GM19395 (cell line): Measurements from ENCODE around the gene FMNL3.
"Not testable (repeated sequence)": the region's sequence is repeated elsewhere in the genome, so short reads cannot be mapped to it uniquely, and the experiment has no call there.

Experiments used
- ATAC-seq: cut with Tn5 transposase; IDR thresholded peaks from one replicate; pipeline ENCODE4 v1.9.1; 2021; ENCODE audit warnings: mild to moderate bottlenecking, moderate library complexity; ENCODE audit not compliant: unreplicated experiment

Gene FMNL3

DNA sequence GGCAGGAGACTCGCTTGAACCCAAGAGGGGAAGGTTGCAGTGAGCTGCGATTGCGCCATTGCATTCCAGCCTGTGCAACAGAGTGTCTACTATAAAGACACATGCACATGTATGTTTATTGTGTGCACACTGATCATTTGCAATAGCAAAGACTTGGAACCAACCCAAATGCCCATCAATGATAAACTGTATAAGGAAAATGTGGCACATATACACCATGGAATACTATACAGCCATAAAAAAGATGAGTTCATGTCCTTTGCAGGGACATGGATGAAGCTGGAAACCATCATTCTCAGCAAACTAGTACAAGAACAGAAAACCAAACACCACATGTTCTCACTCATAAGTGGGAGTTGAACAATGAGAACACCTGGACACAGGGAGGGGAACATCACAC lies 6.7 kb upstream of the FMNL3 start:
- not testable (repeated sequence) for ATAC-seq

DNA sequence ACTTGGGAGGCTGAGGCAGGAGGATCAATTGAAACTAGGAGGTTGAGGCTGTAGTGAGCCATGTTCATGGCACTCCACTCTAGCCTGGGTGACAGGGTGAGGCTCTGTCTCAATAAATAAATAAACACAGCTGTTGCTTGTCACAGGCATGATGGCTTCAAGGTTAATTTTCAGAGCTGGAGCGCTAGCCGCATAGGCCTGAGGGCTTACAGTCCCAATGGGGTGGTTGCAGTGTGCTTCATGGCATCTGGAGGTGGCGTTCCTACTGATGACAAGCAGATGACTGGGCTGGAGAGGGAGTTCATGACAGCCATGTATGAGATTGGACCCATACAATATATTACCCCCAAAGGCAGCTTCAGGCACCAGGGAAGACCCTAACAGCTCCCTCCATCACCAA lies 1.6 kb upstream of the FMNL3 start:
- no peak for ATAC-seq

DNA sequence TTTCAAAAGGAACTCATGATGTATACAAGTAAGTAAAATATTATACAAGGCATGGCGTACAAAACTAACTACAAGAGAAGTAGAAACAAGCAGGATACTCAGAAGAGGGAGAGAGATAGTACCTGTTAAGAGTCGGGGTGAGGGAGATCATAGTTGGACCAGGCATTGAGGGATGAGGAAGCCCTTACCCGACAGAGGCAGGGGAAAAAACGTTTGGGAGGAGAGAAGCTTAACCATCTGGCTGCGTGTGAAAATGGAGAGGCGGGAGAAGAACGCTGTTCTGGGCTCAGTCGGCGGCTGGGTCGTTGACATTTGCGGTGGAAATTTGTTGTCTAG lies 575 bp upstream of the FMNL3 start:
- no peak for ATAC-seq

- peak; percentile 31 for ATAC-seq
Observed at GRCh38 chr12:49706351-49707127, 666 bp downstream of the FMNL3 start.

GRCh38 chr12:49705479-49706134 lies 1.6 kb downstream of the FMNL3 start:
- ATAC-seq: no peak

DNA sequence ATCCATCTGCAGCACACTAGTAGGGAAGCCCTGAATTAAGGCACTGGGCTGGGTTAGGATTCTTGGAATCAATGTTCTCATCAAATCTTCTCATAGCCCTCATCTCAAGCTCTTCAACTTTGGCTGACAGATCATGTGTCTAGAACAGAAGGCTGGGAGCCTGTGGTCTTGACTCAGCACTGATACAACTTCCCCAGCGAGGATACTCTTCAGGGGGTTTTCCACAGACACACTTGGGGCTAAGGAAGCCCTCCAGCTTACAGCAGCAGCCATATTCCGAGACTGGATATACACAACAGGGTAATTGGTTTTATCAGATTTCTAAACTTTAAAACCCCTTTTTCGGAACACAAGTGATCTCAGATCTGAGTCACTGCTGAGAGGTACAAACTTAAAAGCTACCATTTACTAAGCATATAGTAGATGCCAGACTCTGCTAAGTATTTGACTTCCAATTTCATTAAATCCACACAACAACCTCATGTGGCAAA lies 3.5 kb downstream of the FMNL3 start:
- ATAC-seq: no peak

DNA sequence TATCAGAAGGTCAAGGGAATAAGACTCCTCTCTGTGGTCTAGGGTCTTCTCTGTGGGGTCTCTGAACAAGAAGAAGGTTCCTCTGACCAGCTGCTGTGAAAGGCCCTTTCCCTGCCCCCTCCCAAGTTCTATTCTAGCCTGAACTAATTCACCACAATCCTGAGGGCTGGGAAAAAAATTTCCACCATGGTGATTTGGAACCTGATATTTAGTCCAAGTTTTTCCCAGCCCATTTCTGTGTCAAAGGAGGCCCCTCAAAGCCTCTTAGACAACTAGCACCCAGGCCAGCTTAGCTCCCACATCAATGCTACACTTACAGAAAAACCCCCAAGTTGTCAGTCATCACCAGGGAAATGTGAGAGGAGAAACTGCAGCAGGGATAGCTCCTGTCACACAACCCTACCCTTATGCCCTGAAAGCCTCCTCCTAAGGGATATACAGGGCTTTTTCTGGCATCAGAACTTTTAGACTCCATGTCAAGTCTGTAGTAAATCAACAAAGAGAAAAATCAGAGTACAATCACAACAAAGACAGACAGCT lies 4.5 kb downstream of the FMNL3 start:
- no peak for ATAC-seq

DNA sequence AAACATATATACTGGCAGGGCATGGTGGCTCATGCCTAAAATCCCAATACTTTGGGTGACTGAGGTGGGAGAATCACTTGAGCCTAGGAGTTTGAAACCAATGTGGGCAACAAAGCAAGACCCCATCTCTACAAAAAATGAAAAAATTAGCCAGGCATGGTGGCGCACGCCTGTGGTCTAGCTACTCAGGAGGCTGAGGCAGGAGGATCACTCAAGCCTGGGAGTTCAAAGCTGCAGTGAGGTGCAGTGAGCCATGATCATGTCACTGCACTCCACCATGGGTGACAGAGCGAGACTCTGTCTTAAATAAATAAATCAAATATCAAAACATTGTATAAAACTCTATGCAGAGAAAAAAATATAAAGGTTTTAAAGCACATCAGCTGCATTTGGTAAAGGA lies 5.2 kb downstream of the FMNL3 start:
- no peak for ATAC-seq

DNA sequence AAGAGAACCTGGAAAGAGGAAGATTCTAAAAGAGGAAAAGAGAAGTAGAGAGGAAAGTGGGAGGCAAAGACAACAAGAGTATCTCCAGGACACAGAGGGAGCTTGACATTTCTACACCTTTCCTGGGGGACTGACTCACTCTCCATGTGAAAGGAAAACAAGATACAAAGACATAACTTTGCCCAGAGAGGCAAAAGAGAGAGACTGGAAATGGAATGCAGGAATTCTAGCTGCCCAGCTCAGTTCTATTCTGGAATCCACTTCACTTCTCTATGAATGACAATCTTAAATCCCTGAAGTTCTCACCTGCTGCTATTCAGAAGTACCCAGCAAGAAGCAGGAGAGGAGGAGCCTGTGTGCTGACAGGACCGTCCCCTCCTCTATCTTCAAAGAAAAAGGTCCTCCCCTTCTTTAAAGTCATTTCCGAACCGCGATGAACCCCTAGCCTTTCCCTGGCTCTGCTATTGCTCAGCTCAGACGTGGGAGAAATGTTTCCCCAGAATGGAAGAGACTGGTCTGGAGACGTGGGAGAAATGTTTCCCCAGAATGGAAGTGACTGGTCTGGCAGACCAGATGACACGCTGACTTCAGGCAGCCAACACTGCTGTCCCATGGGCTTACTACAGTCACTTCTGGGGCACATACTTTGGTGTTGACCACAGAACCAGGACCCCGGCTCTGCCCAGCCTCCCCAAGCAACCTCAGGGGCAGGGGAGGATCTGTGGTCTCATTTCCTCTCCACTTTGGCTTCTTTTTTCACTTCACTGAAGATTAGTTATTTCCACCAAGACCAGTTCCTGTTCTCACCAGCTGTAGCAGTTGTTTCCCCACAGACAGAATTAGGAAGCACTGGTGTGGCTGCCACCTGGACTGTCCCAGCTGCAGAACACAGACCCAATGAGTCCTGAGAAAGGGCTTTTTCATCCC lies 8.3 kb downstream of the FMNL3 start:
- ATAC-seq: peak; percentile 77

DNA sequence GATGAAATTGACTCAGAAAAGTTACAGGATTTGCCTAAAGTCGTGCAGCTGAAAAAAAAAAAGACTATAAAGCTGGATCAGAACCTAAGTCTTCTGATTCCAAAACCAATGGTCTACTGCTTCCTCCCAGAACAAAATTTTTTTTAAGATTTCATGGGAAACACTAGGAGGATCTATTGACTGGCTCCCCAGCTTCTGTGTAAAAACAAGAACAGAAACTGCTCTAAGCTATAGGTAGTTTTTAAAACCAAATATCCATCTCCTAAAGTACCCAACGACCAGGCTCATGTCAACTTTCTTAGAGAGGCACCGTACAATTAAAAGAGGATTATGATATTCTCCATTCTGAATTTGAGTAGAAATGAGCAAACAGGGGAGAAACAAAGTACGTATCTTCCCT lies 9.4 kb downstream of the FMNL3 start:
- no peak for ATAC-seq

DNA sequence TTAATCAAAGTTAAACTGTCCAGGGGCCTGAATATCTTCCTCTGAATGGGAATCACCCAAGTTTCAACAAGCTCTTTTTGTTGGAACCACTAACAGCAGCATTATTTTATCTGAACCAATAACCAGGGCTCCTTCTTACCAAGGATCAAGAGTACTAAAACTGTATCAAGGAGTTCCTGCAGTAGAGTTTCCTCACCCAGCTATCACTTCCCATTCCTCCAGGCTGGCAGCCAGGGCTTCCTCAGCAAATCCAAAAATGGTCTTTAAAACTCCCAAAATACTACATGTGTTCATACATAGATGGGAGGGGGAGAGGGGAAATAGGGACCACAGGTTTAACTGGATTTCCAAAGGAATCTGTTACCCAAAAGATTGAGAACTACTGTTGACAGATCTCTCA lies 10.5 kb downstream of the FMNL3 start:
- no peak for ATAC-seq

DNA sequence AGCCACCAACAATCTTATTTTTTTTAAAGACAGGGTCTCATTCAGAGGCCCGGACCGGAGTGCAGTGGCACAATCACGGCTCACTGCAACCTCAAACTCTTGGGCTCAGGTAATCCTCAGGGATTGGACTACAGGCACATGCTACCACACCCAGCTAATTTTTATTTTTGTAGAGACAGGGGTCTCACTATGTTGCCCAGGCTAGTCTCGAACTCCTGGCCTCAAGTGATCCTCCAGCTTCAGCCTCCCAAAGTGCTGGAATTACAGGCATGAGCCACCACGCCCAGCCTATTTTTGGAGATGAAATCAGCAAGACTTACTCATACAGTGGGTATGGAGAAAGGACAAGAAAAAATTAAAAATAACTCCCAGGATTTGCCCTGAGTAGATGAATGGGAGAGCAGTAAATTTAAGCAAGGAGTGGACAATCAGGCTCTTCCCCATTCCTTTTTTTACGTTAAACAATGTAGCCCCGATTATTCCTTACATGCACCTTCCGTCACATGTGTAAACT lies 13.2 kb downstream of the FMNL3 start:
- ATAC-seq: no peak

DNA sequence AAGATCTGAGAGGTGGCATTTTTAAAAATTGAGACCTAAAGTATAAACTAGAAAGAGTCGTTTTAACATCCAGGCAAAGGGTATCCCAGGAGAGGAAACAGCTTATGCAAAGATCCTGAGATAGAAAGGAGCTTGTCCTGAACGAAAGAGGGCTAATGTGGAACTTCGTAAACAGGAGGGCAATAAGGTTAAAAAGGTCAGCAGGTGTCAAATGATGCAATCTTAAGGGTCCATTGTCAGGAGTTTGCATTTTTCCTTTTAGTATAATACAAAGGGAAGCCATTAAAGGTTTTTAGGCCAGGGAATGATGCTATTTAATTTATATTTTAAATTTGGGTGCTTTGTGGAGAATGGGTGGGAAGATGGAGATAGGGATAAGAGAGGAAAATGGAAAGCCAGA lies 14.4 kb downstream of the FMNL3 start:
- ATAC-seq: no peak

DNA sequence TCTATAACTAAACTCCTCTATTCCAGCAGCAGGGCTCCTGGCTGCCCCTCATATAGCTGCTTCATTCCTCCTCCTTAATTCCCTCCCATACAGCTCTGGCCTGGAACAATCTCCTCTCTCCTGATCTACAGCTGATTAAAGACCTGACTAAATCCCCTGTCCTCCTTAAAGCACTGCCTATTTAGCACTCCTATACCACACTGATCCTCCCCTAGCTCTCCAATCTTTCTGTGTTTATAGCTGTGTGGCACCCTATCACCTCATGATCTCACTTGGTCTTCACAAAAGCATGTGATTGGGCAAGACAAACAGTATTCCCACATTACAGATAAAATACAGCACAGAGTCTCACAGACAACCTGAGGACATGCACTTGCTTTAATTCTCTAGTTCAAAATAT lies 17.4 kb downstream of the FMNL3 start:
- ATAC-seq: no peak

DNA sequence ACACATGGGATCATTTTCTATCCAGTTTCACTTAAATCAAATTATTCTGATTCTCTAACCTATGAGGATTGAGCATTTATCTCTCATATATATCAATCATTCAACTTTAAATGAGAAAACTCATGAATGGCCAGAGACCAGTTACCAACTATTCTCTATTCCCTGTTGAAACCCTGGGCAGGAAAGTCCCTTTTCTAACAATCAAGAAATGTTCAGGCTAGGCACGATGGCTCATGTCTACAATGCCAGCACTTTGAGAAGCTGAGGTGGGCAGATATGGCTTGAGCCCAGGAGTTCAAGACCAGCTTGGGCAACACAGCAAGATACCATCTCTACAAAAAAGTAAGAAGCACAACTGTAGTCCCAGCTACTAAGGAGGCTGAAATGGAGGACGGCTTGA lies 18.0 kb downstream of the FMNL3 start:
- no peak for ATAC-seq

GRCh38 chr12:49687941-49688340 lies 19.3 kb downstream of the FMNL3 start:
- no peak for ATAC-seq

DNA sequence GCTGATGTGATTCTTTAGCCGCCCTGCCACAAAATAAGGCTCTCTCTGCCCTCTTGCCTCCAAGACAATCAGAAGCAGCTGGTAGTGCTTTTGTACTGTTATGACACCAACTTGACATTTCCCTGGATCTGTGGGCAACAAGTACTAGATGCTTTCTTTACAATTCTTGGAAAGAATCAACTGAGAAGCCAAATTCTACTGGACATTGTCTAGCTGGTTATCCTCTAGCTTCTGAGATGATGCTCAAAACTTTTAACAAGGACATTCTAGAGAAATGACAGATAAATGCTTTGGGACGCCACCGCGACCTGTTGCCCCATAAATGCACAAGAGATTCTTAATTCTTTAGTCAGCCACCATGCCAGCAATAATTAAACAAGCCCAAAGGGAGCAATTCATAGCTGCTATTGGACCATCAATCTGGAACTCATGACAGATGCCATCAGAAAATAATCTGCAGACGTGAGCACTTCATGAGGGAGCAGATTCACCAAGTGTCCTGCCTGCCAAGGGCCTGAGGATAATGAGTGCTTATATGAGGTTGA lies 22.8 kb downstream of the FMNL3 start:
- no peak for ATAC-seq

DNA sequence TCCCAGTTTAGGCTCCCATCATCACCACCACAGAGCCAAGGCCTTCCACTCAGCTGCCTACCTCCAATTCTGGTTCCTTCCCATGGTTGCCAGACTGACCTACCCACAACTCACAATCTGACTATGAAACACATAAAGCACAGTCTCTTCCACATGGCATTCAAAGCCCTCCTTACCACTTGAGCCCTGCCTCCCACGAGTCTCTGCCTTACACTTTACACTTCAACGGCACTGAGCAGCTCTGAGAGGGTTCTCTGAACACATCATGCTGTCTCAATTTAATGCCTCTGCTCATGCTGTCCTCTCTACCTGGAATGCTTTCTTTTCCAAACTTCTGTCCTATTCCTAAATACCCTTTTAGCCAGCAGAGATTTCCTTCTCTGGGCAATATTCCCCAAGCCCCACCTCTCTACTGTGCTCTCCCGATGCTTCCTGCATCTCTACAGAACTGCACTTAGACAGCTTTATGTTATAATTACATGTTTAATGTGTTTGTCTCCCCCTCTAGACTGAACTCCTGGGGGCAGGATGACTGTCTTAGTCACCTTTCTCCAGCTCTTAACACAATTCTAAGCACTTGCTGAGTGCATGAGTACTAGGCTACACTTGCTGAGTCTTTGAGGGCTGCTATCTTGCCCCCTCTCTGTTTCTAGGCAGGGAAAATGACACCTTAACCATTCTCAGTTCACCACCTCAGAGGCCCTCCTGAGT lies 23.5 kb downstream of the FMNL3 start:
- no peak for ATAC-seq

DNA sequence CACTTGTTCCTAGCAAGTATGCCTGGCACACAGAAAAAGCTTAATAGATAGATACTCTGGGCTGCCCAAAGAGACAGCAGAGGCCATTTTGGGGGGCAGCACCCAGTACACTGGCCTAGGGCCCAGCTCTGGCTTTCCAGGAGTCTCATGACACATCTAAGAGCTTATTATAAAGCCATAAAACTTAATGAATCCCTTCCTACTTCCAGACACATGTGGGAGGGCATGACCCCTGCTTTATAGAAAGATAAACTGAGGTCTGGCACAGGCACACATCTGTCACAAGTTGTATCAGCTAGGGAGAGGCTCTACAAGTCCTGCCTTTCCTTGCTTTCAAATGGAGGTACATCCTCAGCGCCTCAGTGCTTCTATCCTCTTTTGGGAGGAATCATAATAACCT lies 27.1 kb downstream of the FMNL3 start:
- ATAC-seq: no peak

DNA sequence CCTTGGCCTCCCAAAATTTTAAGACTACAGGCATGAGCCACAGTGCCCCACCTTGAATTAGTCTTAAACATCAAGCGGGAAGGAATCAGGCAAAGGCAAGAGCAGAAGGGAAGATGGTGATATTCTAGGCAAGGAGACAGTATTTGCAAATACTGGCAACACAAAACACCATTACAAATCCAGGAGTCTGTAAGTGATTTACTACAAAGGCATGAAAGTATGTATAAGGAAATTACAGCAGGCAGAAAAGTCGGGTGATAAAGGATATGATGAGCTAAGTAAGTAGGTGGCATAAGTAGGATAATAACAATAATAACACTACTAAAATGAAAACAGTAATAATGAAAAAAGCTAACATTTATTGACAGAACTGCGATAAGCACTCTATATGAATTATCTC lies 28.5 kb downstream of the FMNL3 start:
- no peak for ATAC-seq
